Stimulated activated CD8-positive, alpha-beta memory T cell treated with anti-CD3 and anti-CD28 coated beads, Interleukin-7, amount 100 ng/mL, for 4 hours (primary cell): ENCODE results near the gene EIF3I.
"Not testable (repeated sequence)": the region's sequence is repeated elsewhere in the genome, so short reads cannot be mapped to it uniquely, and the experiment has no call there.

Experiments used
- DNase-seq, 2 donors: peaks; one replicate each; pipeline ENCODE4 v3.0.0-alpha.2; 2020; ENCODE audit warnings: low read depth in 2 of 2

Gene EIF3I

DNA sequence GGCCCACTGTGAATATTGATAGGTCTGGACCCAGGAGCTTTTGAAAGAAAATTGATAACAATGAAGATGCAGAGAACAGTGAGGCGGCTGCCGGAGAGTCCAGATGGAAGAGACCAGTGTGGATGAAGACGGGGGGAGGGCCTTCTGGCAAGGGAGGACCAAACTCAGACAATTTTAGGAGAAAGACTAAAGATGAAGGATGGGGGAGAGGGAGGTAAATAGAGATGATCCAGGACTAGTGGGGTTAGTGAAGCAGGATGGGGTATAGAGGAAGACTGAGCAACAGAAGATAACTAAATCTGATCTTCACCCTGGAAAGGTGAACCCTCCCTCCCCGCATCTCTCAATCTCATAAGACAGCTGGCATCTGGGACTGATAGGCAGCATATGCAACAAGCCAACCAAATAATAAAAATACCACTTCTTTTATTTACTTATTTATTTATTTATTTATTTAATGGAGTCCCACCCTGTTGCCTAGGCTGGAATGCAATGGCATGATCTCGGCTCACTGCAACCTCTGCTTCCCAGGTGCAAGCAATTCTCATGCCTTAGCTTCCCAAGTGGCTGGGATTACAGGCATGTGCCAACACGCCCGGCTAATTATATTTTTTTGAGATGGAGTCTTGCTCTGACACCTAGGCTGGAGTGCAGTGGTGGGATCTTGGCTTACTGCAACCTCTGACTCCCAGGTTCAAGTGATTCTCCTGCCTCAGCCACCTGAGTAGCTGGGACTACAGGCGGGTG is 10.5 kb downstream of the EIF3I start:
- no peak for DNase-seq

DNA sequence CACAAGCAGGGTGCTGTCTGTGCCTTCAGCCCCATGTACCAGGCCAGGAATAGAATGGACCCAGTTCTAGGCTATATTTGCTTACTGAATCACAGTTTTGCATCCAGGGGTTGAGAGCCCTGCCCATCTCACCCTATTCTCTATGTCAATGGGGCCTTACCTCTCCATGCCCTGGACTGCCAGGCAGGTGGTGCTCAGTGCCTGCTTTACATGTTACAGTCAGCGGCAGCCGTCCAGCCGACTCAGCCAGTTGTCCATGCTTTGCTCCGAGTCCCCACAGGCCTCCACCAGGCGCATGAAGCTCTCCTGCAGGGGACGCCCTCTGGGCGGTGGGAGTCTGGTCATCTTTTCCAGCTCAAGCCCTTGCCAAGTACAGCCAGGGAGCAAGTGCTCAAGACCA is 12.6 kb downstream of the EIF3I start:
- DNase-seq, result no peak

DNA sequence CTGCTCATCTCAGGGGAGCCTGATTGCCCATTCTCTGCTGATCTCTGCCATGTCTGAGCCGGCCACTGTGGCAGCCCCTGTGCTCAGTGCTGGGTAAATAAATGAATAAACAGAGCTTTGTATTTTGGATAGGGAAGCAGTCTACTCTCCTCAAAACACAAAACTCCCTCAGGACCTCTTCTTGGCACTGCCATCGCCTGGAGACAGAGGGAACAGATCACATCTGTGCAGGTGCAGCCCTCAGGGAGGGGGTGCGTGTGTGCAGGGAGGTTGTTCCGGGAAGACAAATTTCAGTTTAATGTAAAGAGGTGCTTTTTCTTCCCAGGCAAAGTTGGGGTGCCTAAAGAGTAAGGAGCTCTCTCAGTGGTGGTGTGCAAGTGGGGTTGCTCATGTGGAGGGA is 17.1 kb downstream of the EIF3I start:
- DNase-seq, result no peak

DNA sequence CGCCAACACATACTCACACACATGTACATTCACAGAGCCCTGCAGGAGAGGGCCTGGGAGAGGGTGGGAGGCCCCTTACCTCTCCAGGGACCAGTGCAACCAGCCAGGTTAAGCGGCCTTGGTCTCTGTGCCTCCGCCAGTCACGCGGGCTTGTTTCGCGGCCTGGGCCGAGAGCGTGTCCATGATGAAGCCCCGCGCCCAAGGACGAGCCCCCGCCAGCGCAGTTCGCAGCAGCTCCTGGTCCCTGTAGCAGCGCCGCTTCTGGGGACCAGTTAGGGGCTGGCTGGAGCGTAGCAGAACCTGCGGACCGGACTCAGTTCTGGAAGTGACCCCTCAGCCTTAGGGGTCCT is 17.6 kb downstream of the EIF3I start:
- DNase-seq, result no peak

DNA sequence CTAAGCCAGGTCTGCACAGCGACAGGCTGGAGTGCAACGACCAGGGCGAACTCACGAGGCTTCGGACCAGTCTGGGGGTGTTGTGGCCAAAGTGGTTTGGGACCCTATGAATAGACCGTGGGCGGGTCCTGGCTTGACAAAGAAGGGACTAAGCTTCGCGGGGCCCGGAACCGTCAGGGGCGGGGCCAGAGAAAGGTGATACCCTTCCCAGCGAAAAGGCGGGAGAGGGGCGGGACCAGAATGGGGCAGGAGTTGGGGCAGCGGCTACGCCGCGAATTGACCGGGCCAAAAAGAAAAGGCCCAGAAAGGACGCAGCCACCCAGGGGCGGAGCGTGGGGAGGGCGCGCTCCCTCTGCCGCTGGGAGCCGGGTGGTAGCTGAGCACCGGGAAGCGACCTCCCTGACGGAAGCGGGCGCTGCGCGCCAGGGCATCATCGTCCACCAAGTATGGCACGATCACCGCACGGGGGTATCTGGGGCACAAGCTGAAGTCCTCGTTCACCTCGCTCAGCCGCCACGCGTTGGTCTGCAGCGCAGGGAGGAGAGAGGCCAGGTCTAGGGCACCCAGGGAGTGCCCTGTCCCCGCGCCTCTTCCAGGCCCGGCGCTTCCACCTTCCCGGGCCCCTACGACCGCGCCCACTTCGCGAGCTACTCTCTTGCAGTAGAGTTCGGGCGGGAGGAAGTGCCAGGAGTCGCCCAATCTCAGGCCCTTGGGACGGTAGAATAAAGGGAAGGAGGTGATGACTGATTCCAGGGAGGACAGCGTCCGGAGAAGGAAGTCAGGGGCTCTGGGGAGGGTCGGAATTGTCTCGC is 18.1 kb downstream of the EIF3I start:
- DNase-seq, result peak in 1 of 2 donors; percentile 50

DNA sequence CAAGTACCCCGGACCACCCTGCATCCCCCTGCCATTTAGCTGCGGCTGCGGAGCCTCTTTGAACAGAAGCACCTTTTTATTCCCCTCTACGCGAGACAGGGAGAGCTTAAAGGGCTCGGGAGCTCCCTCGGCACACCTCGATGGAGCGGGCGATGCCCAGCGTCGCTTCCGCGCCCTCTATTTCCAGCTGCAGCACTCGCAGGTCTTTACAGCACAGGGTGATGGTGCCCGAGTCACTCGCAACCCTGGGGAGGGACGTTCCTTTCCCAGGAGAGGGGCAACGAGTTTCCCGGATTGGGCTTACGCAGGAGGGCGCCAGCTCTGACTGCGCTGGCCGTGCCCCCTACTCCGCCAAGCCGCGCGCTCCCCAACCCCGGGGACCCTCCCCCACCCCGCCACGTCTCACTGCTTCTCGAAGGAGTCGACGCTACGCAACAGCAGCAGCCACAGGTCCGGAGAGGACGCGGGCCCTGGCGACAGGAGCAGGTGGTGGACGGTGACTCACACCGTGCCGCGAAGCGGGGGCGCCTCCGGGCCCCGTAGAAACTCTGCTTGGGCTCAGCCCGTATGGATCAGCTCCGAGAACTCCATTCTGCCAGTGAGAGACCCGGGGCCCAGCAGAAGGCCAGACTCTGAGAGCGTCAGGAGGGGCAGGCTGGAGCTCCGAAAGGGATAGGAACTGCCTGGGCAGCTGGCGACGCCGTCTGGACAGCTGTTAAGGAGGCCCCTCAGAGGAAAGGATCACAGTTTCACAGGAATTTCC is 19.0 kb downstream of the EIF3I start:
- DNase-seq, result peak in 1 of 2 donors; percentile 36

DNA sequence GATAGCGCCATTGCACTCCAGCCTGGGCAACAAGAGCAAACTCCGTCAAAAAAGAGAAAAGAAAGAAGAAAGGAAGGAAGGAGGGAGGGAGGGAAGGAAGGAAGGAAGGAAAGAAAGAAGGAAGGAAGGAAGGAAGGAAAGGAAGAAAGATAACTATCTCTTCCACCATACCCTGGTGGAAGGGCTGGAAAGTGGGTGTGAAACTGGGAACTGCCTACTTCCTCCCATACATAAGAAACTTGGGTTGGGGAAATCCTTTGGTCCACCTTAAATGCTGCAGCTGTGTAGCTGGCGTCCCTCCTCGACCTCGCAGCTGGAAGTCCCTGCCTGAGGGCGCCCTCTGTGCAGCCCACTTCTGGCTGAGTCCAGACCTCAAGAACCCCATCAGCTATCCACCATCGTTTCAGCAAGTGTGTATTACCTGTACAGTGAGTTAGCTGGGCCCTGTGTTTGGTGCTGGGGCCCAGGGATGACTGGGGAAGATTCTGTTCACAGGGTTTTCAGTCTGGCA is 20.2 kb downstream of the EIF3I start:
- DNase-seq, result no peak

DNA sequence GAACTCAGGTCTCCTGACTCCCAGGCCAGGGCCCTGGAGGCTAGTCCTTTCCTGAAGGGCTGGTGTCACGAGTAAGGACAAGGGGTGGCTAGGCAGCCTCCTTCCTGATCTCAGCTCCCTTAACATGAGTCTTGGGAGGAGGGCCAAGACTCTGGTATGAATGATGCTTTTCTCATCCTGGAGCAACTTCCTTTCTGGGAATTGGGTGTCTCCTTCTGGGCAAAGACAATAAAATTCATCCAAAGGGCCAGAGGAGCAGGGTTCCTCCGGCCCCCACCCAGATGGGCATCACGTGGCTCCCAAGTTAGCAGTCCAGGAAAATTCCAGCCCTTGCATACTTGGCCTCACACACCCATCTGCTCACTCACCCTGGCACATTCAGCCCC is 24.7 kb downstream of the EIF3I start, which contains the start of gene FAM167B:
Gene FAM167B, plus strand, starts transcription at position 335 of the 386 bp plus-strand sequence. CDS start 200 bp downstream, outside the sequence.
- no peak for DNase-seq

DNA sequence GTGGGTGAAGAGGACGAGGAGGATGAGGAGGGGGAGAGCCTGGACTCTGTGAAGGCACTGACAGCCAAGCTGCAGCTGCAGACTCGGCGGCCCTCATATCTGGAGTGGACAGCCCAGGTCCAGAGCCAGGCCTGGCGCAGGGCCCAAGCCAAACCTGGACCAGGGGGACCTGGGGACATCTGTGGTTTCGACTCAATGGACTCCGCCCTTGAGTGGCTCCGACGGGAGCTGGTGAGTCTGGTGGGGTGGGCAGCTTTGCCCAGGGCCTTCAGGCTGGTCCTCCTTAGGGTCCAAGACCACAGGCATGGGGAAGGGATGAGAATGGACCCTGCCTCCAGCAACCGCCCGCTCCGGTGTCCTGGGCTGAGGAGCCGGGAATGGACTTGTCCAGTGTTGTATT is 25.2 kb downstream of the EIF3I start:
- no peak for DNase-seq

DNA sequence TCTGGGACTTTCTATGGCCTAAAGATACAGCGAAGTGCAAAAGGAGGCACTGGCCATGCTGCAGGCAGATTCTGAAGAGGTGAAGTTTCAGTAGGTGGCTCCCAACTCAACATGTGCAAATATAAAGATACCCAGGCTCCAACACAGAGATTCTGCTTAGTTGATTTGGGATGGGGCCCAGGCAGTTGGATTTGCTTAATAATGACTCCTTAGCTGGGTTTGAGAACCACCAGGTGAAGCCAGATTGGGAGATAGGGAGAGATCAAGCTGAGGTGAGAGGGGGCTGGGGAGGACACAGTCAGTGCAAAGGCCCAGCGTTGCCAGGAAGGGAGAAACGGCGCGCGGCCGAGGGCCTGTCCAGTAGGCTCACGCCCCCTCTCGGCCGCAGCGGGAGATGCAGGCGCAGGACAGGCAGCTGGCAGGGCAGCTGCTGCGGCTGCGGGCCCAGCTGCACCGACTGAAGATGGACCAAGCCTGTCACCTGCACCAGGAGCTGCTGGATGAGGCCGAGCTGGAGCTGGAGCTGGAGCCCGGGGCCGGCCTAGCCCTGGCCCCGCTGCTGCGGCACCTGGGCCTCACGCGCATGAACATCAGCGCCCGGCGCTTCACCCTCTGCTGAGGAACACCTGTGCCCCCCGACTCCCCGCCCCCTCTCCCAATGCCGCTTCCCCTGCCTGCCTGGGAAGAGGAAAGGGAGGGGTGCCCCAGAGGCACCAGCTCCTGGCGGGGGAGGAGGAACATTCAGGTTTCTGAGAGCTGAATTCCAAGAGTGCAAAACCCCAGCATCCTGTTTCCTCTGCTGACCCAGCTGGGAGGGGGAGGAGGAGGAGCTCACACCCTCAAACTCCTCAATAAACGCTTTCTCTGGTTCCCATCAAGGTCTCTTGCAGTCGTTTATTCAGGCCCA is 26.0 kb downstream of the EIF3I start:
- peak in 1 of 2 donors; percentile 60 for DNase-seq

DNA sequence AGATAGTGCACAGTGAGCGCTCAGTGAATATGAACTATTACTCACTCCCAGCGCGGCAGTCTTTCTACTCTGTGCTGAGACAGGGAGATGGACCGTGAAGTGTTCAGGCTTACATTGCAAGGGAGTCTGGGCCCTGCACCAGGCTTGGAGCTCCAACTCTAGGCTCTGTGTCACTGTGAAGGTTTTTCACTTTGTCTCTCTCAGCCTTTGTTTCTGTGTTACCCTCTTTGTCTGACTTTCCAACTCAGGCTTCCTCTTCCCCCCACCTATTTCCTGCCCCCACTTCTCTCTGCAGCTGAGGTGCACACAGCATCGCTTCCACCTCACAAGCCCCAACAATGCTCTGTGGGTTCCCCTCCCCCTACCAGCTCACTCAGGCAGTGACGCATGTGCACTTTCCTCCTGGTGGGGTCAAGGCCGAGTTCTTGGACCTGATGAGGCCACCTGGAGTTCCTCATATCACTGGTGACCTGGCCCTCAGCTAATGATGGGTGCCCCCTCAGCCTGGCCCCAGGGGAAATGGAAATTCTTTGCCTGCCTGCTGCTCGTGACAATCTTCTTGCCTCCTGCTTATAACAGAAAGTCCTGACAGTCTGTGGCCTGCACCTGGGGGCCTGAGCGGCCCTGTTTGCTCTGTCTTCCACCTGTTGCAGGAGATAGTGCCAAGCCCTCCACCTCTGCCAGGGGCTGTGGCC is 27.8 kb downstream of the EIF3I start:
- DNase-seq, result peak; percentile 76 to 77

DNA sequence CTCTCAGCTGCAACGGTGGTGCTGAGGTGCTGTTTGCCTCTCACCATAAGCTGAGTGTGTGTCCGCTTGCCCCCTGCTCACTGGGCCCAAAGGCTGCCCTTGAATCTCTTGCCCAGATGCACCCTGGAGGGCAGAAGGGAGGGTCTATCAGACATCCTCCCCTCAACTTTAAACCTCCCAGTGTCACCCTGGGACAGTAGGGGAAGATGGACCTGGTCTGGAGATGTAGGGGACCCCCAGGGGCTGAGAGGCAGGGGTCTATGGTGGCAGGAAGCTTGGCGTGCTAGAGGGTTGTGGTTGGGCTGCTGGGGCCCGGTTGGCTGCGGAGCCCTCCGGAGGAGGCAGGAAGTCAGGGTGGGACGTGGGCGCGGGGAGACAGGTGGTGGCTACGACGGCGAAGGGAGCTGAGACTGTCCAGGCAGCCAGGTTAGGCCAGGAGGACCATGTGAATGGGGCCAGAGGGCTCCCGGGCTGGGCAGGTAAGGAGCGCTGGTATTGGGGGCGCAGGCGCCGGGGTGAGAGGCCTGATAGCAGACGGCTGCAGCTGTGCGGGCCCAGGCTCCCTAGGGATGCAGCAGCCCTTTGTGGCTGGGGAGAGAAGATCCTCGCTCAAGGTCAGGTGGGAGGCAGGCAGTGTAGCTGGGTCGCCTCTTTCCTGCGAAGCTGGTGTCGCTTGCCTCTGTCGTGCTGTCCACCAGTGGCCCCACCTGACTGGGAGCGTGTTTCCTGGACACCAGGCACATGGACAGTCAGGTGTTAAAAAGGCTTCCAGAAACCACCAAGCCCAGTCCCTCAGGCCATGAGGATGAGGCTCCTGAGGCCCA is 28.9 kb downstream of the EIF3I start, which contains the start of gene LCK:
Gene LCK, plus strand, starts transcription at position 373 of the 824 bp plus-strand sequence. CDS start 23,065 bp downstream, outside the sequence.
- peak in 1 of 2 donors; percentile 62 for DNase-seq

DNA sequence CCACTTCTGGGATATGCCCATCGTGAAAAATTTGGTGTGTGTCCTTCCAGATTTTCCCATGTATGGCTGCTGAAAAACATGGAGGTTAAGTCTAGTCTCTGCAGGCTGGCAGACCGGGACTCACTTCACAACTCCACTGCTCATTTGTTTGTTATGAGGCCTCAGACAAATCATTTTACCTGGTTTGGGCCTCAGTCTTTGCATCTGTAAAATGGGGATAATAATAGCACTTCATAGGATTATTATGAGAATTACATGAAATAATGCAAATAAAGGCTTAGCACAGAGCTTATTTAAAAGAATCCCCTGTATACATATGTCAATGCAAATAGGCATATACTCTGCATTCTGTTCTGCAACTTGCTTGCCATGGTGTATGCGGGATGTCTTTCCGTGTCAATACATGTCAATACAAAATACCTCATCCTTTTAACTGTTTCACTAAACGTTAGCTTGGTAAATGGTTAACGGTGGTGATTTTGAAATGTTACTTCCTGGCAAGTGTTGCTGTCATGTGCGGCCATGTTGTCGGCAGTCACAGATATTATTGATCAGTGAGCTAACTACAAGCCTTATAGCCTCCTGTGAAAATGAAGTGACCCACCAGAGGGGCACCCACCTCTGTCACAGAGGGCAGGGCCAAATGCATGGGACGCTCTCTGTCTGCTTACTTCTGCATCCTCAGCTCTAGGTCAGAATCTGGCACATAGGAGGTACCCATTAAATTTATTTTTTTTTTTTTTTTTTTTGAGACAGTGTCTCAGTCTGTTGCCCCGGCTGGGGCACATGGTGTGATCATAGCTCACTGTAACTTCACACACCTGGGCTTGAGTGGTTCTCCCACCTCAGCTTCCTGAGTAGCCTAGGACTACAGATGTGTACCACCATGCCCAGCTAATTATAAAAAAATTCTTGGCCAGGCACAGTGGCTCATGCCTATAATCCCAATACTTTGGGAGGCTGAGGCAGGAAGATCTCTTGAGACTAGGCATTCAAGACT is 33.2 kb downstream of the EIF3I start:
- DNase-seq, result no peak

DNA sequence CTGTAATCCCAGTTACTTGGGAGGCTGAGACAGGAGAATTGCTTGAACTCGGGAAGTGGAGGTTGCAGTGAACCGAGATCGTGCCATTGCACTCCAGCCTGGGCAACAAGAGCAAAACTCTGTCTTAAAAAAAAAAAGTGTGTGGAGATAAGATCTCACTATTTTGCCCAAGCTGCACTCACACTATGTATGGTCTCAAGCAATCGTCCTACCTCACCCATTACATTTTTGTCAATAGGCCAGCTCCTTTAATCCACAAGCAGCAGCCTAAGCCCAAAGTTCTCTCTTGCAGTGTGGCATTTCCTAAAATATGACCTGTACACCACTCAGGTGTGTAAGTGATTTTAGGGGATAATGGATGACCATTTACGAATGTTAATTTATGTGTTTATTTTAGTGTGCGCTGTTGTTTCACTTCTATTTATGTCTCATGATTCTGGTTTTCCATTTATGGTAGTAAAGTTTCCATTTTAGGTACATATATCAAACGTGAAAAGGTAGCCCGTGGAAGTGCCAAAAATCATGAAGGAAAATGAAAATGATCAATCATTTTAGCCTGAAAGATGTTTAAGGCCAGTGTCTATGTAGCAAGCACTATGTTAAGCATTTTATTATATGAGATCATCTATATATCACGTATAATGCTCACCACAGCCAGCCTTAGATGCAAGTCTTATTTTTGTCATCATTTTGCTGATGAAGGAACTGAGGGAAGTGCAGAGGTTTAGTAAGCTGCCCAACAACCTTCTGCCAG is 34.4 kb downstream of the EIF3I start:
- DNase-seq, result no peak

DNA sequence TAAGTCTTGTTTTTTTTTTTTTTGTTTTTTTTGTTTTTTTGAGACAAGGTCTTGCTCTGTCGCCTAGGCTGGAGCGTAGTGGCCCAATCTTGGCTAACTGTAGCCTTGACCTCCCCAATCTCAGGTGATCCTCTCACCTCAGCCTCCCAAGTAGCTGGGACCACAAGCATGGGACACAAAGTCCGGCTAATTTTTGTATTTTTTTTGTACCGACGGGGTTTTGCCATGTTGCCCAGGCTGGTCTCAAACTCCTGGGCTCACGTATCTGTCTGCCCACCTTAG is 35.0 kb downstream of the EIF3I start:
- DNase-seq, result no peak

DNA sequence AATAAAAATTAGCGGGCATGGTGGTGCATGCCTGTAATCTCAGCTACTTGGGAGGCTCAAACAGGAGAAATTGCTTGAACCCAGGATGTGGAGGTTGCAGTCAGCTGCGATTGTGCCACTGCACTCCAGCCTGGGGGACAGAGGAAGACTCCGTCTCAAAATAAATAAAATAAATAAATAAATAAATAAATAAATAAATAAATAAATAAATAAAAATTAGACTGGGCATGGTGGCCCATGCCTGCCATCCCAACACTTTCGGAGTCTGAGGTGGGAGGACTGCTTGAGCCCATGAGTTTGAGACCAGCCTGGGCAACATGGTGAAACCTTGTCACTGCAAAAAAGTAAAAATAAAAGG is 41.0 kb downstream of the EIF3I start:
- not testable (repeated sequence) for DNase-seq

DNA sequence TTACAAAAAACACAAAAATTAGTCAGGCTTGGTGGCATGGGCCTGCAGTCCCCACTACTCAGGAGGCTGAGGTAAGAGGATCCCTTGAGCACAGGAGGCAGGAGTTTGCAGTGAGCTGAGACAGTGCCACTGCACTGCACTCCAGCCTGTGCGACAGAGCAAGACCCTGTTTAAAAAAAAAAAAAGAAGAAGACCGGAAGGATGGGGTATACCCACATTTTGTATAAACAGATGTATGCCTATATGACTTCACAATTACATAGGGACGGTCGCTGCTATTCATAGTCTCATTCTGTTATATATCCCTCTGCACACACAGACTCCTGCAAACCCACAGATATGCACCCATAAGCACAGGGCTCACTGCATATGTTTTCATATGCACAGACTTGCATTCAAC is 41.5 kb downstream of the EIF3I start:
- DNase-seq, result no peak

DNA sequence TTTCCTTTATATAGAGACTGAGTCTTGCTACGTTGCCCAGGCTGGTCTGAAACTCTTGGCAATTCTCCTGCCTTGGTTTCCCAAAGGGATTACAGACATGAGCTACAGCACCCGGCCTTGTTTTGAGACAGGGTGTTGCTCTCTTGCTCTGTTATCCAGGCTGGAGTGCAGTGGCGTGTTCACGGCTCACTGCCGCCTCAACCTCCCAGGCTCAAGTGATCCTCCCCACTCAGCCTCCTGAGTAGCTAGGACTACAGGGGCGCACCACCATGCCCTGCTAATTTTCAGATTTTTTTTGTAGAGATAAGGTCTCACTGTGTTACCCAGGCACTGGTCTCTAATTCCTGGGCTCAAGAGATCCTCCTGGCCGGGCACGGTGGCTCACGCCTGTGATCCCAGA is 43.6 kb downstream of the EIF3I start:
- DNase-seq, result no peak
